ENCODE results near the gene NSMCE1. TPM values are rescaled to one million over a fixed set of nuclear protein-coding genes. Genes with fewer than 3 reads are reported as not detected.

The NSMCE1 gene
- total RNA-seq, 1 experiment from 2014 or later = 19.3 TPM

- Mint-ChIP-seq H3K27ac (no peak overlapping the region), H3K36me3 (ENCODE audit: insufficient read depth in 1 of 3, low read depth in 3 of 3) (no peaks in the 10 kb centered on the region), H3K9me3 (no peaks in the 10 kb centered on the region), H3K4me1 (no peaks in the 10 kb centered on the region), H3K4me3 (no peak overlapping the region), H3K27me3 (ENCODE audit: low read depth) (no peaks in the 10 kb centered on the region; the same call in 1 of the 2 replicates)
- Histone ChIP-seq H3K4me2 (ENCODE audit: insufficient read depth, insufficient read length, low read length) (no peak overlapping the region), H3K9ac (ENCODE audit: extremely low read depth, insufficient read length, low read length) (no peak overlapping the region), H4K91ac (ENCODE audit: insufficient read length, low read depth, low read length) (no peak overlapping the region), H2AFZ (ENCODE audit: low read length) (no peak overlapping the region), H2BK15ac (ENCODE audit: low read depth, low read length) (no peak overlapping the region), H2BK120ac (ENCODE audit: low read depth, low read length, poor library complexity, severe bottlenecking) (no peak overlapping the region), H4K20me1 (ENCODE audit: control insufficient read depth, insufficient read depth, insufficient read length) (no peaks in the 10 kb centered on the region), H3T11ph (ENCODE audit: low read length) (no peak overlapping the region), H2BK5ac (ENCODE audit: insufficient read length, low read length) (no peak overlapping the region), H3K56ac (ENCODE audit: insufficient read length, low read depth, low read length) (no peak overlapping the region), H3K4ac (ENCODE audit: low read depth, low read length) (no peak overlapping the region), H3K23ac (ENCODE audit: insufficient read length, low read depth, low read length) (no peak overlapping the region), H3K14ac (ENCODE audit: insufficient read depth, low read length) (no peak overlapping the region), H4K5ac (ENCODE audit: insufficient read length, low read depth, low read length) (no peak overlapping the region), H2BK12ac (ENCODE audit: insufficient read length, low read depth, low read length) (no peak overlapping the region), H3K79me2 (ENCODE audit: insufficient read depth, low read length) (no peaks in the 10 kb centered on the region), H4K8ac (replicated peaks; ENCODE audit: insufficient read length, low read depth, low read length) (no peak overlapping the region), H3K79me1 (ENCODE audit: insufficient read depth, low read depth, low read length, poor library complexity, severe bottlenecking) (no peaks in the 10 kb centered on the region), H3K23me2 (ENCODE audit: insufficient read length, low read depth, low read length, poor library complexity, severe bottlenecking) (no peaks in the 10 kb centered on the region), H3K18ac (ENCODE audit: insufficient read length, low read depth, low read length) (no peak overlapping the region), H3K9me3 (ENCODE audit: control insufficient read depth, low read depth, low read length) (no peaks in the 10 kb centered on the region), H3K4me1 (ENCODE audit: insufficient read depth, low read length) (no peaks in the 10 kb centered on the region), H3K27ac (ENCODE audit: insufficient read length, low read depth, low read length) (no peak overlapping the region), H2BK20ac (ENCODE audit: low read depth, low read length, poor library complexity, severe bottlenecking) (no peak overlapping the region), H3K27me3 (ENCODE audit: insufficient read depth, low read length) (no peaks in the 10 kb centered on the region), H2AK5ac (ENCODE audit: insufficient read length, low read length) (no peak overlapping the region)
- WGBS (ENCODE audit: extremely low coverage, insufficient read length, low lambda C conversion rate) = no CpG with 5 or more reads among the region's 11 CpGs
- no peak for DNase-seq
- TF ChIP-seq CTCF (conservative IDR thresholded peaks at IDR 0.05) = no peak
Observed at GRCh38 chr16:27287887-27288286, 19.3 kb upstream of the NSMCE1 start.

Measured in H9 (cell line).